ENCODE data around the gene PDS5B. TPM values are rescaled to one million over a fixed set of nuclear protein-coding genes. Genes with fewer than 3 reads are reported as not detected.

Gene PDS5B
- total RNA-seq, 1 donor from 2014 or later = 82.4 TPM

DNA sequence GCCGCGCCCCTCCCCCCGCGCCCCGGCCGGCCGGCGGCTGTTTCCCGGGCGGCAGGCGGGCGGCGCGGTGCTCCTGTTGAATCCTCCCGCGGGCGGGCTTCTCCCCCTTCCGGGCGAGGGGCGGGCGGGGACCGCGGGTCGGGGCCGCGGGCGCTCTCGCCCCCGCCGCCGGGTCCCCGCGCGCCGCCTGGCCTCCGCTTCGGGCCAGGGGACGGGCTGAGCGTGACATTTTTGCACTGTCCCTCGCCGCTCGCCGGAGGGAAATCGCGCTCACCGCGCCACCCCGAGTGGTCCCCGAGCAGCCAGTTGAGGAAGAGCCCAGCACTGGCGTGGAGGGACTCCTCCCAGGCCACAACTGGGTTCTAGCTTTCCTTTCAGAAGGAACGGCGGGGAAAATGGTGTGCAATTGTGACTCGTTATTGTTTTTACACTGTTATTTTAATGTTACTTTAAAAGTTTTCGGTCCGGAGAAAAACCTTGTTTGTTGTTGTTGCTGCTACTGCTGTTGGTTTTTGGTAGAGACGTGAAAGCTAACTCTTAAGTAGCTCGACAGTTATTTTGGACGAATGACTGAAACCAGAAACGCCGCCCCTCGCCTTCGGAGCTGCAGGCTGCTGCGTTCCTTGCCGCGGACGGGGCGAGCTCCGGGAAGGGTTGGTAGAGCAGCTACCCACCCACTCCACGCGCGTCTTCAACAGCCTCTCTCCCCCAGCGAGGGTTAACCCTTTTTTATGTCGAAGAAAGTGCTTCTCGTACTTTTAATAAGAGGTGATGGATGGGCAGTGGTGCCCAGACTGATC lies 959 bp downstream of the PDS5B start:
- peaks cover 1% of the 10 kb centered on the region for H3K27me3 Mint-ChIP-seq (ENCODE audit: low read depth)
- peak overlapping the region; percentile 91 for H3K4me3 Mint-ChIP-seq
- H3K27ac Mint-ChIP-seq (ENCODE audit: unreplicated experiment) = peak overlapping the region; percentile 94
- H3K9me3 Mint-ChIP-seq = no peaks in the 10 kb centered on the region
- H3K36me3 Mint-ChIP-seq (ENCODE audit: low read depth) = peaks cover 3% of the 10 kb centered on the region
- DNase-seq (ENCODE audit: low read depth, low spot score) = peak; percentile 59
- peaks cover 40% of the 10 kb centered on the region for H3K4me1 Mint-ChIP-seq
- TF ChIP-seq, protein P1, sequence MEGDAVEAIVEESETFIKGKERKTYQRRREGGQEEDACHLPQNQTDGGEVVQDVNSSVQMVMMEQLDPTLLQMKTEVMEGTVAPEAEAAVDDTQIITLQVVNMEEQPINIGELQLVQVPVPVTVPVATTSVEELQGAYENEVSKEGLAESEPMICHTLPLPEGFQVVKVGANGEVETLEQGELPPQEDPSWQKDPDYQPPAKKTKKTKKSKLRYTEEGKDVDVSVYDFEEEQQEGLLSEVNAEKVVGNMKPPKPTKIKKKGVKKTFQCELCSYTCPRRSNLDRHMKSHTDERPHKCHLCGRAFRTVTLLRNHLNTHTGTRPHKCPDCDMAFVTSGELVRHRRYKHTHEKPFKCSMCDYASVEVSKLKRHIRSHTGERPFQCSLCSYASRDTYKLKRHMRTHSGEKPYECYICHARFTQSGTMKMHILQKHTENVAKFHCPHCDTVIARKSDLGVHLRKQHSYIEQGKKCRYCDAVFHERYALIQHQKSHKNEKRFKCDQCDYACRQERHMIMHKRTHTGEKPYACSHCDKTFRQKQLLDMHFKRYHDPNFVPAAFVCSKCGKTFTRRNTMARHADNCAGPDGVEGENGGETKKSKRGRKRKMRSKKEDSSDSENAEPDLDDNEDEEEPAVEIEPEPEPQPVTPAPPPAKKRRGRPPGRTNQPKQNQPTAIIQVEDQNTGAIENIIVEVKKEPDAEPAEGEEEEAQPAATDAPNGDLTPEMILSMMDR (conservative IDR thresholded peaks at IDR 0.05) = no peak

DNA sequence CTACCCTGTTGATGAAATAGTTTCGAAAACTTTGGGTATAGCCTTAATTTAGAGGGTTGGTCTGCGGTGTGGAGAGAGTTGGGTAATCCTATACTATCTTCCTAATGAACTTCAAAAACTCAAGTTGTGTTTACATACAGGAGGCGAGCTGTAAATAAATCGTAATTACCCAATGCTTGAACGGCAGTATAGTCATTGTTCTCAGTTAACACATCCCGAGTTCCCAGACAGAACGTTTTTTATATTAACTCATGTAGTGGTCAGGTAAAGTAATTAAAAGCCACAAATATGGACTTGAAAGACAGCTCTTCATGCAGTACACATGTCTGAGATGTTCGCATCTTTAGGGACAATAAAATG lies 1.5 kb downstream of the PDS5B start:
- DNase-seq (ENCODE audit: low read depth, low spot score) = no peak
- peaks cover 46% of the 10 kb centered on the region for H3K4me1 Mint-ChIP-seq
- peak overlapping the region; percentile 91 for H3K4me3 Mint-ChIP-seq
- TF ChIP-seq, protein P1 (conservative IDR thresholded peaks at IDR 0.05) = no peak
- peaks cover 3% of the 10 kb centered on the region for H3K36me3 Mint-ChIP-seq (ENCODE audit: low read depth)
- H3K9me3 Mint-ChIP-seq = no peaks in the 10 kb centered on the region
- H3K27me3 Mint-ChIP-seq (ENCODE audit: low read depth) = no peaks in the 10 kb centered on the region
- H3K27ac Mint-ChIP-seq (ENCODE audit: unreplicated experiment) = peak overlapping the region; percentile 94

DNA sequence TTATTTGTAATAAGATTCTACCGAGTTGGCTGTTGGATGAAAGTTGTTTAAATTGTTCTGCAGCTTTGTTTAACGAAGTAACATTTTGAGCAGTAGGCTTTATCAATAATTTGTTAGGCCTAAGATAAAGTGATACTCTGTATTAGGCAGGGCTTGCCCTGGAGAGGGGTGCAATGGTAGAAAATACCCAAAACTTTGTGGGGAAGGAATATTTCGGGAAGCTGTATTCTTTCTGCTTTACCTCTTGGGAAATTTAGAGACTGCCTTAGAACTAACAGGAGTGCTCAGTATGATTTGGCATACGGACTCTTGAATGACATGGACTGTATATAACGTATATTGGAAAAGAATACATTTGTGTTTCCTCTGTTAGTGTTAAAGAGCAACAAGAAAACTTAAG lies 2.5 kb downstream of the PDS5B start:
- H3K4me3 Mint-ChIP-seq = peak overlapping the region; percentile 91
- H3K27ac Mint-ChIP-seq (ENCODE audit: unreplicated experiment) = peak overlapping the region; percentile 78
- peaks cover 6% of the 10 kb centered on the region for H3K36me3 Mint-ChIP-seq (ENCODE audit: low read depth)
- no peak for DNase-seq (ENCODE audit: low read depth, low spot score)
- H3K9me3 Mint-ChIP-seq = peaks cover 3% of the 10 kb centered on the region
- no peaks in the 10 kb centered on the region for H3K27me3 Mint-ChIP-seq (ENCODE audit: low read depth)
- TF ChIP-seq, protein P1 (conservative IDR thresholded peaks at IDR 0.05) = no peak
- H3K4me1 Mint-ChIP-seq = peaks cover 51% of the 10 kb centered on the region

DNA sequence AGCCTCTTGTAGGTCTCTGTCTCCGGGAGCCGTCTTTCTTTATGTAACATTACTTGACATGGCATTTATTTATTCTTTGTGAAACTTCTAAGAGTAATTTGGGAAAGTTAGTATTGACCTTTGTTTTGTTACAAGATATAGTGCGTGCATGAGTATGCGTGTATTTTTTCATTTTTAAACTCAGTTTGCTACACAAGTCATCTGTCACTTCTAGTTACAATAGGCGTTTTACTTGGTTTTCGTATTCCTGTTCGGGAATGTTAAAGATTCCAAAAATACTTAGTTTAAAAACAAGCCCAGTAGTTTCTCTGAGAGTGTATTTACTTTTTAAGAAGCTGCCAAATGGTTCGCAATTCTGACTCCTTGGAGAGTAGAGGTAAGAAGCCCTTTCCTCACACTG lies 3.2 kb downstream of the PDS5B start:
- peaks cover 3% of the 10 kb centered on the region for H3K9me3 Mint-ChIP-seq
- H3K27me3 Mint-ChIP-seq (ENCODE audit: low read depth) = no peaks in the 10 kb centered on the region
- H3K4me3 Mint-ChIP-seq = peak overlapping the region; percentile 91
- no peak overlapping the region for H3K27ac Mint-ChIP-seq (ENCODE audit: unreplicated experiment)
- DNase-seq (ENCODE audit: low read depth, low spot score) = no peak
- TF ChIP-seq, protein P1 (conservative IDR thresholded peaks at IDR 0.05) = no peak
- H3K4me1 Mint-ChIP-seq = peaks cover 52% of the 10 kb centered on the region
- H3K36me3 Mint-ChIP-seq (ENCODE audit: low read depth) = peaks cover 7% of the 10 kb centered on the region

DNA sequence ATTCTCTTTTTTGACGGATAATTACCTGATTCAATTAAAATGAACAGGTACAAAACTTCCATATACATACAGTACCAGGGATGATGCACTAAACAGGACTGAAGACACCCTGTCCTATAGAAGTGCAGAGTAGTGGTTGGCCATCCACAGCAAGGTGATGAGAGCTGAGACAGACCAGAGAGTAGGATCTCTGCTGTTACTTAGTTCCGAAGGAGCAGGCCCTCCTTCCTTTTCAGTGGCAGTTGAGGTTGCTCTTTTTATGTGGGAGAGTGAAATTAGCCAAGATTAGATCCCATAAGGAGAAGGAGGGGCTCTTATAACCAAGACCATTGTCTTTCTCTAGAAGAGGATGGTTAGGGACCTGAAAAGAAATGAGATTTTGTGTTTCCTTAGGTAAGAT lies 4.0 kb downstream of the PDS5B start:
- Mint-ChIP-seq H3K36me3 (ENCODE audit: low read depth) (peaks cover 7% of the 10 kb centered on the region), H3K4me1 (peaks cover 53% of the 10 kb centered on the region), H3K9me3 (peaks cover 3% of the 10 kb centered on the region), H3K27ac (ENCODE audit: unreplicated experiment) (no peak overlapping the region), H3K27me3 (ENCODE audit: low read depth) (no peaks in the 10 kb centered on the region), H3K4me3 (peak overlapping the region; percentile 12)
- no peak for DNase-seq (ENCODE audit: low read depth, low spot score)
- TF ChIP-seq, protein P1 (conservative IDR thresholded peaks at IDR 0.05) = no peak
